SK-MEL-5 (cell line): ENCODE results near the gene LAMA3. TPM values are rescaled to one million over a fixed set of nuclear protein-coding genes. Genes with fewer than 3 reads are reported as not detected.
A peak's percentile ranks its signal among the peaks of the same experiment; 100 is the strongest.

Experiments
- DNase-seq: peaks from one replicate; pipeline ENCODE4 v3.0.0-alpha.2; 2016; ENCODE audit warnings: low read depth, low spot score
- in situ Hi-C: cut with HindIII; loops from 2 replicates; pipeline ENCODE4 v1.10.0; 2016; ENCODE audit warnings: low sequenced_read_pairs, high pct_unique_total_duplicates, low pct_unique_long_range_greater_than_20kb
- total RNA-seq: library from RNA; depleted of rRNA; stranded (reverse); fragments of >200 nt; shearing (Covaris generic); gene quantifications from 2 replicates; pipeline ENCODE4 v1.2.3, GENCODE V29; 2014

The LAMA3 gene
- total RNA-seq, 1 experiment from 2014 or later = 1.1 TPM

DNA sequence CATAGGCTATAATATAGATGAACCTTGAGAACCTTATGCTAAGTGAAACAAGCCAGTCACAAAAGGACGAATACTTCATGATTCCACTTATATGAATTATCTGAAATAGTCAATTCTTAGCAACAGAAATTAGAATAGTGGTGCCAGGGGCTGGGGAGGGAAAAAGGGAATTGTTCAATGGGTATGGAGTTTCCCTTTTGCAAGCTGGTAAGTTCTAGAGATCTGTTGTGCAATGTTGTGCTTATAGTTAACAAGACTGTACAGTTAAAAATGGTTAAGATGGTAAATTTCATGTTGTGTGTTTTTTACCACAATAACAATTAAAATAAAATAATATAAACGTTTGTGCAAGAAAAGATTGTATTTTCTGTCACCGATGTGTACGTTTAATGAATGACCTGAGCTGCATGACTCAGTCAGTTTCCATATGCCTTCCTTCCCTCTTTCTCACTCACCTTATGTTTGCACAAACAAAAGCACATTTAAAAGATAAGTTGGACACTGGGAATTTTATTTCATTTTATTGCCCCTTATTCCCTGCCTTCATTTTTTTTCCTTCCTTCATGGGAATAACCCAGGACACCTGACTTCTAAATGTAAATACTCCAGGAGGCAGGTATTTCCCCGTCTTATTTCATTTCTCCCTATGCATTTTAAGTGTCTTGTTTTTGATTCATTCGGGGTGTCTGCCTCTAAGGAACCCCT lies 181.6 kb downstream of the LAMA3 start:
- DNase-seq = no peak
- in situ Hi-C loops = no loop called here

DNA sequence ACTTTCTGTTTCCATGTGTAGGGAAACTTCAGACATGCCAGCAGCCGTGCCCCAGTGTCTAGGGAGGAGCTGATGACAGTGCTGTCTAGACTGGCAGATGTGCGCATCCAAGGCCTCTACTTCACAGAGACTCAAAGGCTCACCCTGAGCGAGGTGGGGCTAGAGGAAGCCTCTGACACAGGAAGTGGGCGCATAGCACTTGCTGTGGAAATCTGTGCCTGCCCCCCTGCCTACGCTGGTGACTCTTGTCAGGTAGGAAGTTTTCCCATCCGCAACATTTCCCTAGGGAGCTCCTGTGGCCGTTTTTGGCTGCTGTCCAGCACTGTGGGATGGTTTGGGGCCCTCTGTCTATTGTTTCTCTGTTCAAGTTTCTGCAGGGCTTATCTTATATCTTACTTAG lies 182.2 kb downstream of the LAMA3 start:
- DNase-seq = peak; percentile 50
- in situ Hi-C loops = no loop called here

DNA sequence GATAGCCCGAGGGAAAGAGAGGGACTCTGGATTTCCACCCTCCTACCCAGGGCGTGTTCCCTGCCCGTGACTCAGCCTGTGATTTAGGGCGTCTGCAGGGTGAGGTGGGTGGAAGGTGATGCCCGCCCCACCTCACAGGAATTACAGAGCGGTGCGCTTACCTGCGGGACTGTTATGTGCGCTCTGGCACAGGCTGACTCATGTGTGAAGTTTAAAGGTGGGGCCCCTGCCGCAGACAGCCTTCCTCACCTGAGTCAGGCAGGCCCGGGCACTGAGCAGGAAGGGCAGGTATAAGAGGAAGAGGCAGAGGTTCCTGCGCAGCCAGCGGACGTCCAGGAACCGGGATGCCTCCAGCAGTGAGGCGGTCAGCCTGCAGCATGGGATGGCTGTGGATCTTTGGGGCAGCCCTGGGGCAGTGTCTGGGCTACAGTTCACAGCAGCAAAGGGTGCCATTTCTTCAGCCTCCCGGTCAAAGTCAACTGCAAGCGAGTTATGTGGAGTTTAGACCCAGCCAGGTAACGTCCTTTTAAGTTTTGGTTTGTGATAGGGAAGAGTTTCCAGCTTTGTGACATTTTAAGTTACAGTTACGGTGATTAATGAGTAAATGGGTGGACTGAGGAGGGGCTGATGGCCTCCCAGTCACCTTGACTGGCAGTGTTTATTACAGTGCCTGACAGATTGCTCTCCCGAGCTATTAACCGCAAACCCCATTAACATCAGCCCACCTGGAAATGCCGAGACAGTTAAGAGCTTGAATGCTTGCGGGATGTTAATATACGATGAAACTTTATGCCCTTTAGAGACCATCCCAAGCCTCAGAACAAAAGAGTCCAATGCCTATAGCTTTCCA lies 183.7 kb downstream of the LAMA3 start:
- in situ Hi-C loops = no loop called here
- DNase-seq = no peak

DNA sequence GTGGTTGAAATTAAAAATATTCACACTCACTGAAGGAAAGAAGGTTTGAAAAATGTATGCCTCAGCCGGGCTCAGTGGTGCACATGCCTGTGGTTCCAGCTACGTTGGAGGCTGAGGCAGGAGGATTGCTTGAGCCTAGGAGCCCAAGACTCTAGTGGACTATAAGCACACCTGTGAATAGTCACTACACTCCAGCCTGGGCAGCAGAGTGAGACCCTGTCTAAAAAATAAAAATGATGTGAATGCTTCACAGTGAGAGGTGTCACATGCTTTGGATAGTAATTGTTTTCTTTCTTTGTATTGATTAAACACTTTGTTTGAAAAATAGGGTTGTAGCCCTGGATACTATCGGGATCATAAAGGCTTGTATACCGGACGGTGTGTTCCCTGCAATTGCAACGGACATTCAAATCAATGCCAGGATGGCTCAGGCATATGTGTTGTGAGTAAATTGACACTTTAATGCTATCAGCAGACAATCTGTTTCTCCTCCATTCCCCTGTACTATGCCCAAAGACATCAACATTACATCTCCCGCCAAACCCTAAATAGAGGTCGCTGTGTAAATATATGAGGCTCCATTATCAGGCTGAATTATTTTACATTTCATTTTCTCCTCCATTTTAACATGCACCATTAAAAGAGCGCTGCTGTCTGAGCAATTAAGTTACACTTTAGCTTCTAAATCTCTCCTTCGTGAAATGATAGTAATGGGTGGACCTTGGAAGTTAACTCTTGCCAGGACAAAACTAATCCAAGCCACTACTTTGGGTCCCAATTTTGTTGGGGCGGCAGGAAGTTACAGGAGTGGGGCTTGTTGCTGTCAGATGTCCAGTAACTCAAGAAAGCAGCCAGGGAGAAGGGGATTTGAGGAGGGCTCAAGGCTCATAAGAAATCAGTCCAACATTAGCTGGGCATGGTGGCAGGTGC lies 187.0 kb downstream of the LAMA3 start:
- no peak for DNase-seq
- in situ Hi-C loops = no loop called here

DNA sequence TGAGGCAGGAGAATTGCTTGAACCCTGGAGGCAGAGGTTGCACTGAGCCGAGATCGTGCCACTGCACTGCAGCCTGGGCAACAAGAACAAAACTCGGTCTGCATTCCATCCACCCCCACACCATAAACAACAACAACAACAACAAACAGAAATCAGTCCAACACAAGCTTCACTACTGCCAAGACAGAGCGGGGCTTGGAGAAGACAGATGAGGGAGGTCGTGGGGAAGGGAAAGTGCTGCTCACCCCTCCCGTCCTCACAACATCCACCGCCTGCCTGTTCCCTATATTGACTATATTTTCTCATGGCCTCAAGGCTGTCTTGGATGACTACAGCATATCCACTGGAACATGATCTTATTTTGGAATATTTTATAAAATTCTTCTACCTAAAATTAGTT lies 187.7 kb downstream of the LAMA3 start:
- DNase-seq = no peak
- in situ Hi-C loops = no loop called here

DNA sequence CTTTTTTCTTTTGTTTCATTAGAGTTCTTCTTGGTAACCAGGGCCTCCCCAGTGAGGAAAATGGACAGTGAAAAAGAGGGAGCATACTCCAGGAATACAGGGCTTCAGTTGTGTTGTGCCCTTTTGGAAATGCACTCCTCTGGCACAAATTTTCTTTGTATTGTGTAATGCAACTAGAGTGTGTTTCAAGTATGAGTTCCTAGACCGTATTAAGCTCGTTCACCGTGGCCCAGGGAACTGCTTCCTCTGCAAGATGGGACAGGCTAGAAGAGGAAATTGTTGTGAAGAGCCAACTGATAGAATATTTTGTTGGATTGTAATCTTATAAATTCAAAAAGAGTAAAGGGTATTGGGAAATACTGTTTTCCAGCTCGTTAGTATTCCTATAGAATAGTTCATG lies 188.1 kb downstream of the LAMA3 start:
- no peak for DNase-seq
- in situ Hi-C loops = no loop called here

DNA sequence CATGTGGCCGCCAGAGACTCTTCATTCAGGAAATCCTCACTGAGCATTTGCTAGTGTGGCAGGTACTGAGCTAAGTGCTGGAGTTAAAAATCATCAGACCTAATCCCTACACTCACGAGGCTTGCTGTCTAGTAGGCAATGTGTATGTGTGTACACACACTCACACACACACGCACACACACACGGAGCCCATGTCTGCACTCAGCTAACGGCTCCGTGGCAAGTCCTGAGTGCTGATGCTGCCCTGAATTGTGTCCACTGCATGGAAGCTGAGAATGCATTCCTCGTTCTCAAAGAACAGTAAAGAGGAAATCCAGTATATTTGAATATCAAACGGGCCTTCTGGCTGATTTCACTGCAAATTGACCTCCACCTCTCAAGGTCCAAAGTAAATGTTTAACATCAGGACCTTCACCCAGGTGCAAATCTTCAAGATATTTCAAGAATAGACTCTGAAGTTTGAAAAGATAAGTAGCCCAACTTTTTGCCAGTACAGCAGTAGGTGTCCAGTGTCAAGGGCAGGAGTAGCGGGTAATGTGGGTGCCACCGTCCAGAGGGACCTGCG lies 189.2 kb downstream of the LAMA3 start:
- in situ Hi-C loops = no loop called here
- no peak for DNase-seq

DNA sequence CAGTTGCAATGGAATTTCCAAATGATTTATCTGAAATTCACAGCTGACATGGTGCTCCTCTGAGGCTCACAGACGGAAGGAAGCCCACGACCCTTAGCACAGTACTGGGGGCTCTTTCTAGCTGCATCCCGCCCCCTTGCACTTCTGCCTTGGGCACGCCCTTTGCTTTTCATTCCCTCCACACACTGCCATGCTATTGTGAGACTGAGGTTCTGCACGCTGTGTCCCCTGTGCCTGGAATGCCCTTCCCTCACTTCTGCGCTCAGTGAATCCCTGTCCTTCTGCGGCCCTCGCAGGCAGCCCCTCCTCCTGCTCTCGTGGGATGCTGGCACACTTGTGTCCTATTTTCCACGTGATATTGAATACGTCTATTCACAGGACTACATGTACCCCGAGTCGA lies 189.9 kb downstream of the LAMA3 start:
- no peak for DNase-seq
- in situ Hi-C loops = no loop called here

DNA sequence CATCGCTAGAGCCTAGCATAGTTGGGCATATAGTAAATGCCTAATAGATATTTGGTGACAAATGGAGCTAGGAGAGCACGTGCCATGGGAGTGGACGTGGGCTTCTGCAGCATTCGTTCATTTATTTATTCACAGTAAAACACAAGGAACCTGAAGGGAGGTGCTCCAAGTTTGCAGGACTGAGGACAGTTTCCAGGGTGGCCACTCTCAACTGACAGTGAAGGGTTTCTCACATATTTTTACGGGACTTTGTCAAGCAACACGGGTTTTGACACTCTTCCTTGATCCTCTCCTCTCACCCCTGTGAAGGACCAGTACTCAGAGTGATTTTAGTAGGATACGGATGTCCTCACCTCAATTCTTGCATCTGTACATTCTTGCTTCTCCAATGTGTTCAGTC lies 190.3 kb downstream of the LAMA3 start:
- DNase-seq = no peak
- in situ Hi-C loops = no loop called here

DNA sequence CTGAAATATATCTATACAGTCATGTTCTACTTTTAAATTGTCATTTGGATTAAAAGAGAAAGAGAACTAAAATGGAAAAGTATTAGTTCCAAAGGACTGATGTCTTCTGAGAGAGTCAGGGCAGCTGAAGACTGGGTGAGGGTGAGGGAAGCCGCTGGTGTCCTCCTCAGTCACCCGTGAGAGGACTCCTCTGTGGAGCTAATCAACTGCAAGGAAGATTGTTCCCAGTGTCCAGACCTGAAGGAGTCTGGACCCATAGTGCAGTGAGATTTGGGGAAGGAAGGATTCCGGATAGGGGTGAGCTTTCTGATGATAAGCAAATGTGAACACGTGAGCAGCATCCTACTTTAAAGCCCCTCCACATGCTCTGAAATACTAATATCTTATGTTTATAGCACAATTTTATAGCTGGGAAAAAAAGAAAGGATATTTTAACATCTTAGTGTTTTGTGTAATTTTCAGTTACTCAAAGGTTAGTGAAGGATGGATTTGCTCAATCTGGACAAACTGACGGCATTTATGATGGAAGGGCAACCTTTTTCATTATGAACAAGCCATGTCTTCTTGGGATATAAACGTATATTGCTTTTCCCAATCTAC lies 190.8 kb downstream of the LAMA3 start:
- in situ Hi-C loops = no loop called here
- no peak for DNase-seq

DNA sequence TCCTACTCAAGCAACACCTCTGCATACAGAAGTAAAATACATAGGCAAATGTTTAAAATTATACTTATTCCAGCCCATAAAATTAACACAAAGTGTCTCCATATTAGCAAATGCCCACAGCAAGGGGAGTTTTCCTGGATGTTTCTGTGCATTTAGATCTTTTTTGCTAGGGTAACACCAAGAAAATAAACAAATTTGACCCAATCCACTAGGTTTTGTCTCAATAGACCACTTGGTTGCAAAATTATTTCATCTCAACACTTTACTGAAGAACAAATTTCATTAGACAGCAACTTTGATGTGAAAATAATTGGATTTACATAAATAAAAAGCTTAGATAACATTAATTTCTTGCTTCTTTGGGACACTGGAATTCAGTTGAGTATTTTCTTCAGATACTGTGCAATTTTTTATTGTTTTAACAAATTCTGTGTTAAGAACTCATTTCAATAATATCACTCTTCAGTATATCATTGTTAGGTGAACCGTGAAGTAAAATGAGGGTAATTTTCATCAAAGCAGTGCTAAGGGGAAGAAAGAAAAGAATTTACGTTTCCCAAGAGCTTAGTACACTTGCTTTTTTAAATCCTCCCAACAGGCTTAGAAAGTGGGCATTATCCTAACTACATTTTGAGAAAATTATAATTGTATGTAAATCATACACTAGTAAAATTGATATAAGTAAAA lies 191.8 kb downstream of the LAMA3 start:
- no peak for DNase-seq
- in situ Hi-C loops = no loop called here

DNA sequence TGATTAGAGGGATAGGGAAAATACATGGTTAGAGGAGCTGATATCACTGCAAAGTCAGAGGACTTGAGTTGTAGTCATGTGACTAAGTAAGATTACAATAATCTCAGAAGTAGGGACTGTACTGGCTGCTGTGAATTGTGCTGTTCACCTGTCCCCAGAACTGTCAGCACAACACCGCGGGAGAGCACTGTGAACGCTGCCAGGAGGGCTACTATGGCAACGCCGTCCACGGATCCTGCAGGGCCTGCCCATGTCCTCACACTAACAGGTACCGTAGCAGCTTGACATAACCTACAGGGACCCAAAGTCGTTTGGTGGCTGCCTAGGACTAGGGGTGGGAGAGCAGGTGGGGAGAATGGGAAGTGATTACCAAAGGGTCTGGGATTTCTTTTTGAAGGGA lies 192.5 kb downstream of the LAMA3 start:
- in situ Hi-C loops = no loop called here
- DNase-seq = no peak

DNA sequence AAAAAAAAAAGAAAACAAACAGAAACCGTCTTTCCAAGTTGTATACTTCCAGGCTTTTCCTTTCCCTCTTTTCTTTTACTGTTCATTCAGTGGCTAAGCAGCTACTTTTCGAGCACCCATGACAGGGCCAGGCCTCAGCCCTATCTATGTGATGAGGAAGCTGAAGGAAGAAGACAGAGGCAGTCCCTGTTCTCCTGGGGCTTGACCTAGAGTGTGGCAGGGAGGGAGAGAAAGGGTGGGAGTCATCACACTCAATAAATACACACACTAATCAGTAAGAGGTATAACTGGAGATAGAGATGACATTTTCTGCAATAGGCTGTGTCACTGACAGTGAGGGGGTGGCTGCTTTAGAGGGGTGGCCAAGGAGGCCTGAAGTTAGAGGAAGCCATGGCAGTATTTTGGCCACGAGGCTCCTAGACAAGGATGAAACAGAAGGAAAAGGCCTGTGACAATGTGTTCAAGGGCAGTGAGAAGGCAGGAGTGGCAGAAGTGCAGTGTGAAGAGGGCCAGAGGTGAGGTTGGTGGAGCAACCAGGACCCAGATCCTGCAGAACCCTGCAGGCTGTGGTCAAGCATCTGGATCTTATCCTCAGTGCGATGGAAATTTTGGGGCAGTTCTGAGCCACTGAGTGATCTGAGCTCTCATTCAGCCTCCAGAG lies 193.5 kb downstream of the LAMA3 start:
- in situ Hi-C loops = no loop called here
- DNase-seq = no peak

DNA sequence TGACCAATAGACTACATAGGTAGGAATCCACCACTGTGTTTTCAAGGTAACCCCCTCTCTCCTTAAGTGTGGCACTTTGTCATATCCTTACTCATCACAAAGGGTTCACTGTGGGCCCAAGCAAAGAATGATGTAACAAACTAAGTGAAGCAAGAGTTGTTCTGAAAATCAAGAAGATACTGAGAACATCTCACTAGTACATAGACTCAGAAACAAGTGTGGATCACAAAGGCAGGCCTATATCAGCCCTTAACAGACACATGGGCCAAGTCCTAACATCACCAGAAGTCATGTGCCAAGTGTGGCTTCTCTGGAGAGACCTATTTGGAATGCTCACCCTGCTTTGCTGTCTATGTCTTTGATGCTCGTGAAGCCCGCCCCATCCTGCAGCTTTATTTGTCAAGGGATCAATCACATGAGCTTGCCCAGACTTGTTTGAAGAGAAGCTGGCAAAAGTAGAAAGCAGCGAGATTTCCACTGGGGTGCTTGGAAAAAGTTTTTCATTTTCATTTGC lies 194.1 kb downstream of the LAMA3 start:
- in situ Hi-C loops = no loop called here
- DNase-seq = no peak

DNA sequence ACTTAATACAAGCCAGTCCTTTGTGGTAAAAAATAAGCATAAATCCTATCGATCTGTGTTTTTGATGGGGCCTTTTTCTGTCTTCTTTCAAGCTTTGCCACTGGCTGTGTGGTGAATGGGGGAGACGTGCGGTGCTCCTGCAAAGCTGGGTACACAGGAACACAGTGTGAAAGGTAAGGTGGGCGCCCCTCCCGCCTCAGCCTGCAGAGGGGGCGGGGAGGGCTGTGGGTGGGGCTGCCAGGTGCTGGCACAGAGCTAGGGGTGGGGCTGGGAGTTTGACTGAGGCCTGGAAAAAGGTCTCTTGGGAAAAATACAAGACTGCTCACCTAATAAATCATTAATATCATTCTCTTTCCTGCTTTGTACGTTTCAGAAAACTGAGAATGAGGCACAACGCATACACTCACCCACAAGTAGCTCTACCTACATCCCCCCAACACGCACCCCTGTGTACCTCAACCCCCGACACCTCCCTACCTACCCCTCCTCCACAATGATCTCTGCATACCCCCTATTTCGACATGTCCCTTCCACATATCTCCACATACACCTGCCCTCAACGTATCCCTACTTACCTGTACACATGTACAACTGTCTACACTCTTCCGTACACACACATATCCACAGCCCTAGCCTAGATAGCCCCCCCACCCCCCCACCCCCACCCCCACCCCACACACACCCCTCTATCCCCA lies 195.6 kb downstream of the LAMA3 start:
- in situ Hi-C loops = no loop called here
- DNase-seq = no peak

DNA sequence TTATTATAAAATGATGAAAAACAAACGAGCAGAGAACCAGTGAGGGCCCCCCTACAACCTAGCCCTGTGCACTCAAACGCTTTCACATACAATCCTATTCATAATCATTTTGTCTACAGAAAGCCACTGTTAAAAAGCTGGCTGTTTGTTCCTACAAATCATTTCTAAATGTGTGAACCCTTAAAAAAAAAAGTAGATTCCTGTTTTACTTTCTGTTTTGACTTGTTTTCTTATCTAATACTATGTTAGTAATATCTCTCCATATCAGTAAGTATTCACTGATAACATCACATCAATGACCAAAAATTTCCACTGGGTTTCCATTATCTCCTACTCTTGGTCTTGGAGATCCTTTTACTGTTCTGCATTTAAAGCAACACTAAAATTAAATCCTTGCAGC lies 196.5 kb downstream of the LAMA3 start:
- in situ Hi-C loops = no loop called here
- DNase-seq = no peak
